ENCODE results near the gene SATB1.
"Not testable (repeated sequence)": the region's sequence is repeated elsewhere in the genome, so short reads cannot be mapped to it uniquely, and the experiment has no call there.

The SATB1 gene

DNA sequence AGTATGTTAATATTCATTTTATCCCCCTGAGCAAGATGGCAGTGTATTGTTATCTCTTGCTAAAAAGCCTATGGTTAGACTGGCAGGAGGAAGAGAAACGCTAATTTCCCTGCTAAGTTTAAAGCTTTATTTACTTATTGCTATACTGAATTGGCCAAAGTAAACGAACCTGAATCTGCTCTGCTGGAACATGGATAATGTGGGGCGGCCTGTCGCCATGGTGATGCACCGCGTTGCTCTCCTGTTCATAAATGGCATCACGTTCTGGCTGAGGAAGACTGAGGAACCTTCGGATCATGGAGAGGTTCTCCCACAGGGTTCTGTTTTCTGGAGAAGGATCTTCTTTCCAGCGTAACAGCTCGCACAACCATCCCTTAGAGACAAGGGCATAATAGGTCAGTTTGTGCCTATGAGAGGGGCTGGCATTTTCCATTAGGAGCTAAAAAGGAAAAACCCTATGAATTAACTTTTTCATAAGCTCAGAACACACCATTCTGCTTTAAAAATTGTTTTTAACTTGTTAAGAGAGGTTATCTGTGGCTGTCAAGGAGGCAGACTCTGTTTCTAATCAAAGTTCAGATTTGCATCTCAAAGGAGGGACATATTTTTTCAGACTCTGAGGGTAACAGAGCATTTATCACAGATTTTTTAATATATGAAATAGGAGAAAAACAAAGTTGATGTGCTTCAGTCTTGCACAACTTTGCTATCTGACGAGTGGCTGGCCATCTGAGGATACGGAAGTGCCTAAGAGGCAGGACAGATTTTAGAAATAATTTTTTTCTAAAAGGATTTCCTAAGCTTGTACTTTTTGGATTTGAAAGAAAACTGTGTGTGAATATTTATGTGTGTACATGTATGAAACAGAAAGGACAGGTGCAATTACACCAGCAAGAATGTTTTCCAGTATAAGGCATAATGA, 73.1 kb downstream of the SATB1 start:
- DNase-seq (ENCODE audit: low spot score): no peak

DNA sequence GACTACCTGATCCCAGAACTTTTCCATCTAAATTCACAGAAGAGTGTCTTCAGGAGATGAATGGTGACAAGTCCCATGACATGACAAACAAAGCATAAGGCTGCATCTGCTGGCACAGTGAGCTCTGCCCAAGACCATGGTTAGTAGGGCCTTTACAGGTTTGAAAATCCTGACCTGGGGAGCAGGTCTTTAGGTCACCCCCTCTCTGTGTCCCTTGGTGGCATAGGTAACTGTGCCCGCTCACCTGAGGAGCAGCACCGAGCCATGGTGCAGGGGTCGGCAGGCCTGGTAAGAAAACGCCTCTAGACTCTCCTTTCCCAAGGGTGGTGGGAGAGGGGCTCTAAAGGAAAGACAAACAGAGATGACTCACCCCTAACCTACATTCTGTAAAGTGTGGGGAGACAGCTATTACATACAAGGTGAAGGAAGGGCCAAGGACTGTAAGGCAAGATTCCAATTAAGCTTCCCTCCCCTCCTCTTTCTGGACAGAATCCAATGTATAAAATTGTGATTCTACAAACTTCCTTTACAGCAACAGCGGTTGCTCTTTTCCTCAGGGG, 74.0 kb downstream of the SATB1 start:
- DNase-seq (ENCODE audit: low spot score): no peak

DNA sequence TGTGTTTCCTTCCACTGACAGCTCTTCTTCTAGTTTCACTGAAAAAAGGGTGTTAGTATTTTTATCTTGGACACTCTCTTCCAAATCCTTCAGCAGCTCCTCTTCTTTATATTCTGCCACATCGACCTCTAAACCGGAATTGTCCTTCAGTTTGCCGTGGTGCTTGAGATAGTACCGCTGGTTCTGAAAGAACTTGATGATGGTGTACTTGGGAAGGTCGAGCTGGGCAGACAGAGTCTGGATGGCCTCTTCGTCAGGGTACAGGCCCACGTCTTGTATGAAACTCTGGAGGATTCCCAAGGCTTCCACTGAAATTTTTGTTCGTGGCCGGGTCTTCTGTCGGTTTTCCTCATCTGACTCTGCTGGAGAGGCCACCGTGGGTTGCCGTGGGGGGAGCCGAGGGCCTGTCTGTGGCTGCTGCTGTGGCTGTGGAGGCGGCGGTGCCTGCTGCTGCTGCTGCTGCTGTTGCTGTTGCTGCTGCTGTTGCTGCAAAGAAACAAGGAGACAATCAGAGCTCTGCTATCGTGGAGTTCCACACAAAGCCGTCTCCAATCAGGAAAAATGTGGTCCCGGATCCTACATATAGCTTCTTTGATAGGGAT, 75.8 kb downstream of the SATB1 start:
- DNase-seq (ENCODE audit: low spot score): no peak

DNA sequence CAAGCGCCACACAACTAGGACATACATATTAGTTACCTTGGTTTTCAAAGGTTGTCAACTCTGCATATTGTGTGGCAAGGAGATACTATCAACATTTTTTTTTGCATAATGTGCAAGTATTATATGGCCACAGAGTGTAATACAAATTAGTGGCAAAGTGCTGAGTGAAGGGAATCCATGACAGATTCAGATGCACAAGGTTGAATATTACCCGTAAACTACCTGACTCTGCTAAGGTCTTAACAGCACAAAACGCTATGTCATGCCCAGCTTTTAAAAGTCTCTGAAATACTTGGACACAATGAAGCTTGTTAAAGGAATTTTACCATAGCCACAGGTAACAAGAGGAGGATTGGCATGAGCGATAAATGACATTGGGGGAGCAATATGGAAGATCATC, 79.0 kb downstream of the SATB1 start:
- DNase-seq (ENCODE audit: low spot score): no peak

DNA sequence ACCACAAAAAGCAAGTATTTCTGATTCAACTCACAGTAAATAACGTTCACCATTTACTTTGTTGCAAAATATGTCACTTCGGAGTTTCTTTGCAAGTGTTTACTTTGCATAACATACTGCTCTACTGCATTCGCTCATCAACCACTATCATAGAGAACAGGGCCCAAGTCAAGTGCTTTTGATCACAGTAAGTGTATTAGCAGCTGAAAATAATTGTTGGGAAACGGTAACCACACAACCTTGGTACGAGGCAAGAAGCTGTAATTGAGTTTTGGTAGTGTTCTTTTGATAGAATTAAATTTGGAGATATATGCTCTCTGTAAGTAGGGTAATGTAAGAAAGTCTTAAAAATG, 80.1 kb downstream of the SATB1 start:
- no peak for DNase-seq (ENCODE audit: low spot score)

DNA sequence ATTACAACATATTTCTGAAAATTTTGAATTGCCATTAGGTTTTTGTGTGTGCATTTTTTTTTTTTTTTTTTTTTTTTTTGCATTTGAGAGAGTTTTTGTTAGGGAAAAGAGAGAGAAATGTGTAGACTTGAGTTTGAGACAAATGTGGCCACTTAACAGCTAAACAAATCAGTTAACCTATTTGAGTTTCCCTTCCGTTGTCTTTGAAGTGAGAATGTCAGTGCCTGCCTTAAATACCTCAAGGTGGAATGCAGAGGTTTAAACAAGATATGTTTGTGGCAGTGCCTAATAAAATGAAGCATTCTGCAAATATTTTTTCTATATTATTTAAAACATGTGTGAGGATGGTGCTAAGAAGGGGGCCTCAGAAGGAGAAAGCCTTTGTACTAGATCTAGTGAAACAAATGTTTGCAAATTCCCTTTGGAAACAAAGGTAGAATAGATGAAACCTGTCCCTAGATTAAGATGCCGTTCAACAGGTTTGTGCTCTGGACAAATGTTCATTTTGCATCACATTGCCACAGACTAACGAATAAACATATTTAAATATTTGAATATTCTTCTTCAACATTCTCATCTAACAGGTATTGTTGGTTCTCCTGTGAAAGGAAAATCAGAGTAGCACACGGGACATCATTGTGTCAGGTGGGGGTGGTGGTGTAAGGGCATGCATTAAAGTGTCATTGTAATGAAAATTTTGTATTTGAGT, 80.7 kb downstream of the SATB1 start:
- DNase-seq (ENCODE audit: low spot score): no peak

DNA sequence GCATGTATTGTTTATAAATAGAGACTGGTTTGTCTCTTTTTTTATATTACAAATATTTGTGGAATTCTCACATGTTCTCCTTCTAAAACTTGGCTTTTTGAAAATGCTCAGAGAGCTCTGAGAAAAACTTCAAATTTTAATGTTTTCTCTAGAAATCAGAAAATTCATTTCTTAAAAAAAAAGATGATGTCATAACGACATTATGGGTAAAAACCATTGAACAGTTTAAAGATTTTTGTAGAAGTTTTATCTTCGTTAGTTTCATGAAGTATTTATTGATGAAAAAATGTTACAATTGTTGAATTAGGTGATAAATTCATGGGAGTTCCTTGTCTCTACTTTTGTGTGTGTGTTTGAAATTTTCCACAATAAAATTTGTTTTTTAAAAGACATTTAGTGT, 81.3 kb downstream of the SATB1 start:
- no peak for DNase-seq (ENCODE audit: low spot score)

DNA sequence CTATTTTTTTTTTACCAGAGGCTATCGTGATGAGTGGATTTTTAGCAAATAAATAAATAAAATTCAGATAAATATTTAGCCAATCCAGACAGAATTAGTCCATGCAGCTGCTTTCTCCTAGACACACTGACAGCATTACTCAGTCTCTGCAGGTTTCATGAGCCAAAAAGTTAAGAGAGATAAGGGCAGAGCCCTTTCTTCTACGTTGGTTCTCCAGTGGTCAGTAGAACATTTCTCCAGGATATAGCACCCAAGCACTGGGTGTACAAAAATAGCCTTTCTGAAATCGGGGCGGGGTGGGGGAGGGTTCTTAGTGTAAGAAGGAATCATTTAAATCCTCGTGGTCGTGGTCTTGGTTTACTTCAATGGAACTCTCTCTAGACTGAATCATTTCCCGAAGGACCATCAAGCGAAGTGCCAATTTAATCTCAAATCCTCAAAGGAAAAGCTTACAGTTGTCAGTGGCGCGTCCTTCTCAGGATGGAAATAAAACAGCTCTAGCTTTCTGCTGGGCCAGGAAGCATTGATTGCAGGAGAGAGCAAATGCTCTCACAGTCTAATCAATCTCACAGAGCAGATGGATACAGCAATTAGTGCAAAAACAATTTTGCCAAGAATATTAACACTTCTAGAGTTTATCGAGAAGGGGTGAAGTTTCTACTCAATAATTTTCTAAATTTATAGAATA, 86.2 kb downstream of the SATB1 start:
- DNase-seq (ENCODE audit: low spot score): no peak

DNA sequence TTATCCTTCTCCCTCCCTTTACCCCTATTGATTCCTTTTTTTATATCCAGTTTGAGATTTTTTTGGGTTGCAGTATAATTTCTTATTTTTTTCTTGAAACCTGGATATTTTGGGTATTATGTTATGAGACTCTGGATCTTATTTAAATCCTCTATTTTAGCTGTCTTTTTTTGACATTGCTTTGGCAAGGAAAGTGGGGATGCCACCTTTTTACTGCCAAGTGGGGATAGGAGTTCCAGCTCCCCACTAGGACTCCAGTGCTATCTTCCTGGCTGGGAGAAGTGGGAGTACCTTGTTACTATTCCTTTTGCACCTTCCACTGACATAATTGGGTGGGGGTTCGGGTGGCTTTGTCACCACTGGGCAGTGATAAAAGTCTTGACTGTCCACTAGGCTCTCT, 87.9 kb downstream of the SATB1 start:
- no peak for DNase-seq (ENCODE audit: low spot score)

DNA sequence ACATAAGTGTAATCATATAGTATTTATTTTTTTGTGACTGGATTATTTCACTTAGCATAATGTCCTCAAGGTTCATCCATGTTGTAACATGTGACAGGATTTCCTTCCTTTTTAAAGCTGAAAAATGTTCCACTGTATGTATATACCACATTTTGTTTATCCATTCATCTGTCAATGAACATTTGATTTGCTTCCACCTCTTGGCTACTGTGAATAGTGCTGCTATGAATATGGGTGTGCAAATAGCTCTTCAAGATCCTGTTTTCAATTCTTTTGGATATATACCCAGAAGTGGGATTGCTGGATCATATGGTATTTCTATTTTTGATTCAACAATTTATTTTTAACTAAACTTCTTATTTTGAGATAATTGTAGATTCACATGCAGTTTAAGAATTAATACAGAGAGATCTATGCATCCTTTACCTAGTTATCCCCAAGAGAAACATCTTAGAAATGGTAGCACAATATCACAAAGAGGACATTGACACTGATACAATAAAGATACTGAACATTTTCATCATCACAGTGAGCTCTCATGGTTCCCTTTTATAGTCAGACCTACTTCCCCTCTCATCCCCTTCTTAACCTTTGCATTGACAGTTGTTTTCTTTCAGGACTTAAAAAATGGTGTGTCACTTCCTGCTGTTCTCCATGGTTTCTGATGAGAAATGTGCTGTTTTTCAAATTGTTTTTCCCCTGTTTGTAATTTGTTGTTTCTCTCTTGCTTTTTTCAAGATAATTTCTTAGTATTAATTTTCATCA, 90.1 kb downstream of the SATB1 start:
- DNase-seq (ENCODE audit: low spot score): no peak

DNA sequence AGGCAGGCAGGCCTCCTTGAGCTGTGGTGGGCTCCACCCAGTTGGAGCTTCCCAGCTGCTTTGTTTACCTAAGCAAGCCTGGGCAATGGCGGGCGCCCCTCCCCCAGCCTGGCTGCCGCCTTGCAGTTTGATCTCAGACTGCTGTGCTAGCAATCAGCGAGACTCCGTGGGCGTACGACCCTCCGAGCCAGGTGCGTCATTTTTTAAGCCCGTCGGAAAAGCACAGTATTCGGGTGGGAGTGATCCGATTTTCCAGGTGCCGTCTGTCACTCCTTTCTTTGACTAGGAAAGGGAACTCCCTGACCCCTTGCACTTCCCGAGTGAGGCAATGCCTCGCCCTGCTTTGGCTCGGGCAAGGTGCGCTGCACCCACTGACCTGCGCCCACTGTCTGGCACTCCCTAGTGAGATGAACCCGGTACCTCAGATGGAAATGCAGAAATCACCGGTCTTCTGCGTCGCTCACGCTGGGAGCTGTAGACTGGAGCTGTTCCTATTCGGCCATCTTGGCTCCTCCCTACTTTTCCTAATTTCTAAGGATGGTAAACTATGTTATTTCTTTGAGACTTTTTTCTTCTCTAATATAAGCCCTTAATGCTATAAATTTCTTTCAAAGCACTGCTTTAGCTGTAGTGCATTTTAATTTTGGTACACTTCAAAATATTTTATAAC, 94.2 kb downstream of the SATB1 start:
- not testable (repeated sequence) for DNase-seq (ENCODE audit: low spot score)

DNA sequence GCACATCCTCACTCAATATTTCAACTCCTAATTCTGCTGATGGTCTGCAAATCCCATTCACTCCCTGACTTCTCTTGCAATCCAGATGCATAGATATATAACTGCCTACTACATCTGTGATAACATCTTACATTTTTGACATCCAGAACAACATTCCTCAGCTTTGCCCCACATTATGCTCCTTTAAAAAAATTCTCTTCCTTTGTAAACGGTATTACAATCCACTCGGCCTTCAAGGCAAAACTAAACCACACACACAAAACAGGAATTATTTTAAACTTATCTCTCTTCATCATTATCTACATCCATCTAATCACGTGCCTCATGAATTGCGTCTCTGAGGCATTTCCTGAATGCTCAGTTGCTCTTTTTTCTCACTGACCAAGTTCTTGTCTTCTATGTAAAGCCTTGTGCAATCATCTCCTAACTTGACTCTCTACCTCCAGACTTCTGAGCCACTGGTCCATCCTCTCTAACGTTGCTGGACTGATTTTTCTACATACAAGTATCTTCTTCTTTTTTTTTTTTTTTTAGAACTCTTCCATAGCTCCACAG, 117.0 kb downstream of the SATB1 start:
- no peak for DNase-seq (ENCODE audit: low spot score)

DNA sequence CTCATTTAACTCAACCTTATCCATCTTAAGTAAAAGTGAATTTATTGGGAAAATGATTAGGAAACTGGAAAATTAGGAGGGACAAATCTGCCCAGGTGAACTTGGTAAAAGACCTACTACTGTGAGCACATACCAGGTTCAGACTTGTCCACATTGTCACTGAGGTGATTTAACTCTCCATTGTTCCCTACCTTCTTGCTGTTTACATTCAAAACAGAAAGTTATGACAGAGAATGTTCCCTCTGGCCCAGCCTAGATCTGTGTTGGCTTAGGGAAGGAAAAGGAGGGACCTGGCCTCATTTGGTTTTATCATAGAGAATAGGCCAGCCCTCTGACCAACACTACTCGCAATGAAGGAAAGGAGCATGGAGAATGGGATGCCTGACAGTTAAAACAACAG, 117.6 kb downstream of the SATB1 start:
- DNase-seq (ENCODE audit: low spot score): no peak

DNA sequence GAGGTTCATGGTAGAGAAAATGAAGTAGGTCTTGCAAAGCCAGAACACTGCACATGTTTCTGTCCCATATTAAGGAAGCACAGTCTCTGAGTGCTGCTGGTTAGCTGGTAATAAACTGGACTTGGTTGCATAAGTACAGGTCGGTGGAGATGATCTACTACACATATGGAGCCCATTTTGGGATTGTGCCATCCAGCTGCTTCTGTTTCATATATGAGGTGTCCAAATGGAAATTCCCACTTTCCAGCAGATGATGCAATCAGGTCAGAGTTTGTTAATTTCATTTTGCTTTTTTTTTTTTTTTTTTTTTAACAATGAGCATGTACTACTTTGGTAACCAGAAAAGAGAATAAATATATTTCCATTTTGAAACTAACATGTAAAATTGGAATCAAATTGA, 122.6 kb downstream of the SATB1 start:
- no peak for DNase-seq (ENCODE audit: low spot score)

DNA sequence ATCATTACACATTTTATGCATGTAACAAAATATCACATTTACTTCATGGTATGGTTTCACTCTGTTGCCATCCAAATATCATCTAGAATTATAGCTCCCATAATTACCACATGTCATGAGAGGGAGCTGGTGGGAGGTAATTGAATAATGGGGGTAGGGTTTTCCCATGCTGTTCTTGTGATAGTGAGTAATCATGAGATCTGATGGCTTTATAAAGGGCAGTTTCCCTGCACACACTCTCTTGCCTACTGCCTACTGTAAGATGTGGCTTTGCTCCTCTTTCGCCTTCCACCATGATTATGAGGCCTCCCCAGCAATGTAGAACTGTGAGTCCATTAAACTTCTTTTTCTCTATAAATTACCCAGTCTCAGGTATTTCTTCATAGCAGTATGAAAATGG, 123.4 kb downstream of the SATB1 start:
- no peak for DNase-seq (ENCODE audit: low spot score)

DNA sequence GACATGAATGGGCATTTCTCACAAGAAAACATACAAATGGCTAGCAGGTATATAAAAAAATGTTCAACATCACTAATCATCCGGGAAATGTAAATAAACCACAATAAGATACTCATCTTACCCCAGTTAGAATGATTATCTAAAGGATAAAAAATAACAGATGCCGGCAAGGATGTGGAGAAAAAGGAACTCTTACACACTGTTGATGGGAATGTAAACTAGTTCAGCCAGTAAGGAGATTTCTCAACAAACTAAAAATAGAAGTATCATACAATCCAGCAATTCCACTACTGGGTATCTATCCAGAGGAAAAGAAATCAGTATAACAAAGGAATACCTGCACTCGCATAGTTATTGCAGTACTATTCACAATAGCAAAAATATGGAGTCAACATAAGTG, 124.2 kb downstream of the SATB1 start:
- DNase-seq (ENCODE audit: low spot score): no peak

DNA sequence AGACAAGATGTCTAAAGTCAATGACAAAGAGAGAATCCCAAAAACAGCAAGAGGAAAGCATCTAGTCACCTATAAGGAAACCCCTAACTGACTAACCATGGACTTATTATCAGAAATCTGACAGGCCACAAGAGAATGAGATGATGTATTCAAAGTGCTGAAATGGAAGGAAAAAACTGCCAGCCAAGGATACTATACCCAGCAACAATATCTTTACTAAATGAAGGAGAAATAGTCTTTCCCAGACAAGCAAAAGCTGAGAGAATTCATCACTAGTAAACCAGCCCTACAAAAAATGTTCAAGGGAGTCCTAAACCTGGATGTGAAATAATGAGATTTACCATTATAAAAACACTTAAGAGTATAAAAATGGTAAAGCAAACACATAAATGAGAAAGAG, 128.0 kb downstream of the SATB1 start:
- DNase-seq (ENCODE audit: low spot score): no peak
